GM18502 (cell line): ENCODE results near the gene TBRG4.

Experiments used
- ATAC-seq: cut with Tn5 transposase; IDR thresholded peaks from one replicate; pipeline ENCODE4 v1.9.1; 2021; ENCODE audit warnings: mild to moderate bottlenecking; ENCODE audit not compliant: unreplicated experiment, poor library complexity

Gene TBRG4

GRCh38 chr7:45065031-45065995 lies 46.2 kb downstream of the TBRG4 start:
- no peak for ATAC-seq

GRCh38 chr7:45064047-45064725 lies 47.3 kb downstream of the TBRG4 start:
- ATAC-seq = no peak

- ATAC-seq = no peak
These were observed 49.6 kb downstream of the TBRG4 start for GRCh38 chr7:45061806-45062425.

- no peak for ATAC-seq
These were observed 50.1 kb downstream of the TBRG4 start for GRCh38 chr7:45061352-45061751.

GRCh38 chr7:45060295-45060694 lies 51.2 kb downstream of the TBRG4 start:
- ATAC-seq = no peak

- ATAC-seq = no peak
These were observed 53.6 kb downstream of the TBRG4 start for GRCh38 chr7:45057878-45058277.

- no peak for ATAC-seq
These were observed 55.8 kb downstream of the TBRG4 start for GRCh38 chr7:45055594-45056219.

GRCh38 chr7:45055016-45055415 lies 56.5 kb downstream of the TBRG4 start:
- no peak for ATAC-seq

- no peak for ATAC-seq
These were observed 57.1 kb downstream of the TBRG4 start for GRCh38 chr7:45054442-45054841.

- ATAC-seq = no peak
These were observed 57.6 kb downstream of the TBRG4 start for GRCh38 chr7:45053941-45054340.

- no peak for ATAC-seq
These were observed 58.1 kb downstream of the TBRG4 start for GRCh38 chr7:45053401-45053800.

- ATAC-seq = no peak
These were observed 59.5 kb downstream of the TBRG4 start for GRCh38 chr7:45052011-45052410.

GRCh38 chr7:45050198-45050597 lies 61.3 kb downstream of the TBRG4 start:
- no peak for ATAC-seq
